ENCODE data around the gene TMEM116. TPM values are rescaled to one million over a fixed set of nuclear protein-coding genes. Genes with fewer than 3 reads are reported as not detected.

Gene TMEM116
- total RNA-seq, 4 donors from 2014 or later, result 21.5 to 37.3 (median 35.5) TPM

GRCh38 chr12:112032292-112032691 lies 19.3 kb upstream of the TMEM116 start:
- Histone ChIP-seq H3K27ac (no peak overlapping the region), H3K4me3 (no peak overlapping the region), H3K27me3 (no peaks in the 10 kb centered on the region), H3K9me3 (no peaks in the 10 kb centered on the region), H3K4me1 (no peaks in the 10 kb centered on the region), H3K36me3 (peaks cover 0 to 80% (median 0%) of the 10 kb centered on the region in 3 donors)
- DNase-seq, result no peak
- TF ChIP-seq POLR2A (IDR thresholded peaks at IDR 0.05) (no peak), CTCF (IDR thresholded peaks at IDR 0.05) (no peak)

GRCh38 chr12:112031472-112031871 lies 18.5 kb upstream of the TMEM116 start:
- Histone ChIP-seq H3K4me3 (no peak overlapping the region), H3K4me1 (no peaks in the 10 kb centered on the region), H3K27ac (no peak overlapping the region), H3K36me3 (peaks cover 0 to 75% (median 0%) of the 10 kb centered on the region in 3 donors), H3K27me3 (no peaks in the 10 kb centered on the region), H3K9me3 (no peaks in the 10 kb centered on the region)
- TF ChIP-seq POLR2A (IDR thresholded peaks at IDR 0.05) (no peak), CTCF (IDR thresholded peaks at IDR 0.05) (no peak)
- DNase-seq, result no peak

- TF ChIP-seq CTCF (IDR thresholded peaks at IDR 0.05) (no peak), POLR2A (IDR thresholded peaks at IDR 0.05) (no peak)
Measured at GRCh38 chr12:112029301-112029700, 16.3 kb upstream of the TMEM116 start.

GRCh38 chr12:112025808-112026375 lies 12.9 kb upstream of the TMEM116 start:
- no peaks in the 10 kb centered on the region for H3K27me3 ChIP-seq
- no peak overlapping the region for H3K27ac ChIP-seq
- no peaks in the 10 kb centered on the region for H3K9me3 ChIP-seq
- no peak for DNase-seq
- H3K4me1 ChIP-seq, result no peaks in the 10 kb centered on the region
- H3K4me3 ChIP-seq, result no peak overlapping the region
- TF ChIP-seq POLR2A (IDR thresholded peaks at IDR 0.05), result no peak
- no peak for TF ChIP-seq CTCF (IDR thresholded peaks at IDR 0.05)
- peaks cover 0 to 61% (median 0%) of the 10 kb centered on the region in 3 donors for H3K36me3 ChIP-seq

More at GRCh38 chr12:112029301-112029700, 16.3 kb upstream of the TMEM116 start:
- no peak overlapping the region for H3K4me3 ChIP-seq
- no peak overlapping the region for H3K27ac ChIP-seq
- DNase-seq, result no peak
- peaks cover 0 to 63% (median 0%) of the 10 kb centered on the region in 3 donors for H3K36me3 ChIP-seq
- H3K9me3 ChIP-seq, result no peaks in the 10 kb centered on the region
- no peaks in the 10 kb centered on the region for H3K27me3 ChIP-seq
- no peaks in the 10 kb centered on the region for H3K4me1 ChIP-seq

GRCh38 chr12:112023759-112024396 lies 10.9 kb upstream of the TMEM116 start:
- no peaks in the 10 kb centered on the region for H3K9me3 ChIP-seq
- TF ChIP-seq POLR2A (IDR thresholded peaks at IDR 0.05) (no peak), CTCF (IDR thresholded peaks at IDR 0.05) (no peak)
- H3K27ac ChIP-seq, result no peak overlapping the region
- no peak overlapping the region for H3K4me3 ChIP-seq
- H3K27me3 ChIP-seq, result no peaks in the 10 kb centered on the region
- H3K4me1 ChIP-seq, result no peaks in the 10 kb centered on the region
- DNase-seq, result no peak
- H3K36me3 ChIP-seq, result peaks cover 0 to 69% (median 0%) of the 10 kb centered on the region in 3 donors
